H1 (cell line): Measurements from ENCODE around the gene BOLA2.
"Not testable (repeated sequence)": the region's sequence is repeated elsewhere in the genome, so short reads cannot be mapped to it uniquely, and the experiment has no call there.

Experiments used
- BRCA1 ChIP-seq: IDR thresholded peaks from 2 replicates; pipeline ENCODE4 v1.6.1; 2012; ENCODE audit warnings: low read depth, low read length, improper control_type of control experiment
- CHD2 ChIP-seq: IDR thresholded peaks from 2 replicates; pipeline ENCODE4 v1.6.1; 2012; ENCODE audit warnings: low read length, improper control_type of control experiment
- CTCF ChIP-seq, 3 experiments: IDR thresholded peaks; 1 replicate in 2 of 3; 2 replicates in 1 of 3; pipeline versions ENCODE4 v1.5.1 to v1.6.1; 2011; ENCODE audit warnings: low read length in 3 of 3, mild to moderate bottlenecking in 3 of 3, inconsistent platforms in 2 of 3, low read depth in 1 of 3, moderate library complexity in 1 of 3; ENCODE audit not compliant: insufficient read depth in 1 of 3; ENCODE audit errors: control extremely low read depth in 1 of 3
- E2F6 ChIP-seq: IDR thresholded peaks from 2 replicates; pipeline ENCODE4 v1.6.1; 2012; ENCODE audit warnings: inconsistent platforms
- NANOG ChIP-seq: IDR thresholded peaks from 2 replicates; pipeline ENCODE4 v1.6.1; 2011; ENCODE audit warnings: low read length, low read depth, mild to moderate bottlenecking, inconsistent platforms; ENCODE audit not compliant: insufficient read depth, poor library complexity, severe bottlenecking
- POLR2A ChIP-seq, 2 experiments: IDR thresholded peaks; 1 replicate in 1 of 2; 2 replicates in 1 of 2; pipeline ENCODE4 v1.6.1; 2011; ENCODE audit warnings: low read depth in 2 of 2, low read length in 2 of 2, mild to moderate bottlenecking in 2 of 2; ENCODE audit errors: control extremely low read depth in 1 of 2
- POLR2AphosphoS5 ChIP-seq: IDR thresholded peaks from 2 replicates; pipeline ENCODE4 v1.6.1; 2011; ENCODE audit warnings: low read depth, low read length
- RFX5 ChIP-seq: IDR thresholded peaks from 2 replicates; pipeline ENCODE4 v1.6.1; 2011; ENCODE audit warnings: low read depth, low read length, improper control_type of control experiment, borderline replicate concordance
- SP1 ChIP-seq: IDR thresholded peaks from 2 replicates; pipeline ENCODE4 v1.6.1; 2011; ENCODE audit warnings: low read depth, low read length
- SP4 ChIP-seq: IDR thresholded peaks from 2 replicates; pipeline ENCODE4 v1.6.1; 2012; ENCODE audit warnings: low read length, inconsistent platforms
- SUZ12 ChIP-seq: fragments of 200-600 bp; sonication (generic); IDR thresholded peaks from 2 replicates; pipeline ENCODE4 v1.6.1; 2012; ENCODE audit warnings: mild to moderate bottlenecking, inconsistent platforms, low read length, moderate library complexity, mixed read lengths
- USF2 ChIP-seq: IDR thresholded peaks from 2 replicates; pipeline ENCODE4 v1.6.1; 2011; ENCODE audit warnings: low read length, improper control_type of control experiment
- YY1 ChIP-seq: IDR thresholded peaks from 2 replicates; pipeline ENCODE4 v1.6.1; 2011; ENCODE audit warnings: low read depth, mild to moderate bottlenecking, low read length

- TF ChIP-seq YY1; SP1; POLR2AphosphoS5; CTCF (IDR thresholded peaks at IDR 0.05; ENCODE audit: control extremely low read depth in 1 of 3, insufficient read depth in 1 of 3, low read depth in 1 of 3, low read length in 3 of 3); SUZ12; POLR2A (IDR thresholded peaks at IDR 0.05; ENCODE audit: control extremely low read depth in 1 of 2, low read depth in 2 of 2, low read length in 2 of 2); USF2; CHD2; RFX5; BRCA1; SP4; E2F6; NANOG: not testable (repeated sequence)
Measured at GRCh38 chr16:29425390-29425789, 28.8 kb downstream of the BOLA2 start.
